Neural progenitor cell (in vitro differentiated cells): ENCODE measurements around the gene ZNF652.

Experiments used
- CTCF ChIP-seq: fragments of 200-600 bp; sonication (generic); IDR thresholded peaks from 2 replicates; pipeline ENCODE4 v1.5.1; 2017; ENCODE audit warnings: antibody characterized with exemption, mild to moderate bottlenecking
- EZH2 ChIP-seq: fragments of 200-600 bp; sonication (generic); IDR thresholded peaks from 2 replicates; pipeline ENCODE4 v1.6.1; 2017; ENCODE audit warnings: antibody characterized with exemption, mild to moderate bottlenecking, moderate library complexity
- EZH2phosphoT487 ChIP-seq: fragments of 200-600 bp; sonication (generic); IDR thresholded peaks from 2 replicates; pipeline ENCODE4 v1.6.1; 2017; ENCODE audit warnings: antibody characterized with exemption

- TF ChIP-seq EZH2: no peak
- no peak for TF ChIP-seq CTCF
- no peak for TF ChIP-seq EZH2phosphoT487
Observed at GRCh38 chr17:49372425-49372824, 10.4 kb upstream of the ZNF652 start.
